Mesothelial cell of epicardium (in vitro differentiated cells): Measurements from ENCODE around the gene ADGRG3. TPM values are rescaled to one million over a fixed set of nuclear protein-coding genes. Genes with fewer than 3 reads are reported as not detected.

Experiments used
- DNase-seq, 2 experiments: peaks; one replicate each; pipeline ENCODE4 v3.0.0; 2021; ENCODE audit warnings: low spot score in 2 of 2; ENCODE audit not compliant: unreplicated experiment in 2 of 2
- H3K27ac Mint-ChIP-seq: 2 replicates; pipeline ENCODE4 v1.8.0; 2021; ENCODE audit warnings: mixed read lengths
- H3K27me3 Mint-ChIP-seq: 2 replicates; pipeline ENCODE4 v1.8.0; 2021; ENCODE audit warnings: low read depth, mixed read lengths
- H3K36me3 Mint-ChIP-seq: 2 replicates; pipeline ENCODE4 v1.8.0; 2021; ENCODE audit warnings: mixed read lengths
- H3K4me1 Mint-ChIP-seq: 2 replicates; pipeline ENCODE4 v1.8.0; 2021; ENCODE audit warnings: mixed read lengths
- H3K4me3 Mint-ChIP-seq: 2 replicates; pipeline ENCODE4 v1.8.0; 2021; ENCODE audit warnings: mild to moderate bottlenecking, moderate library complexity, mixed read lengths
- H3K9me3 Mint-ChIP-seq: 2 replicates; pipeline ENCODE4 v1.8.0; 2021; ENCODE audit warnings: mixed read lengths
- CTCF ChIP-seq: fragments of 200-600 bp; sonication (generic); IDR thresholded peaks from one replicate; pipeline ENCODE4 v1.5.0; 2021; ENCODE audit warnings: antibody characterized with exemption; ENCODE audit not compliant: unreplicated experiment
- total RNA-seq: library from RNA; stranded (reverse); gene quantifications from 3 replicates; pipeline ENCODE4 v1.2.1, GENCODE V29; 2021

The ADGRG3 gene
- total RNA-seq, 1 donor from 2014 or later: not detected

- H3K9me3 Mint-ChIP-seq: no peaks in the 10 kb centered on the region
- no peak for DNase-seq
- no peak overlapping the region for H3K4me3 Mint-ChIP-seq
- no peak overlapping the region for H3K27ac Mint-ChIP-seq
- H3K27me3 Mint-ChIP-seq: no peaks in the 10 kb centered on the region
- TF ChIP-seq CTCF: no peak
- no peaks in the 10 kb centered on the region for H3K4me1 Mint-ChIP-seq
- peaks cover 19% of the 10 kb centered on the region for H3K36me3 Mint-ChIP-seq
Measured at GRCh38 chr16:57661936-57662906, 5.9 kb upstream of the ADGRG3 start.

DNA sequence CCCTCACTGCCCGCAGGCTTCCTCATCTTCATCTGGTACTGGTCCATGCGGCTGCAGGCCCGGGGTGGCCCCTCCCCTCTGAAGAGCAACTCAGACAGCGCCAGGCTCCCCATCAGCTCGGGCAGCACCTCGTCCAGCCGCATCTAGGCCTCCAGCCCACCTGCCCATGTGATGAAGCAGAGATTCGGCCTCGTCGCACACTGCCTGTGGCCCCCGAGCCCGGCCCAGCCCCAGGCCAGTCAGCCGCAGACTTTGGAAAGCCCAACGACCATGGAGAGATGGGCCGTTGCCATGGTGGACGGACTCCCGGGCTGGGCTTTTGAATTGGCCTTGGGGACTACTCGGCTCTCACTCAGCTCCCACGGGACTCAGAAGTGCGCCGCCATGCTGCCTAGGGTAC, 4.7 kb upstream of the ADGRG3 start:
- Mint-ChIP-seq H3K27me3 (no peaks in the 10 kb centered on the region), H3K9me3 (no peaks in the 10 kb centered on the region), H3K36me3 (peaks cover 12% of the 10 kb centered on the region), H3K4me1 (no peaks in the 10 kb centered on the region), H3K4me3 (no peak overlapping the region), H3K27ac (no peak overlapping the region)
- DNase-seq: no peak
- no peak for TF ChIP-seq CTCF

- Mint-ChIP-seq H3K4me3 (no peak overlapping the region), H3K9me3 (no peaks in the 10 kb centered on the region), H3K27me3 (no peaks in the 10 kb centered on the region), H3K27ac (no peak overlapping the region), H3K4me1 (no peaks in the 10 kb centered on the region), H3K36me3 (peaks cover 12% of the 10 kb centered on the region)
- TF ChIP-seq CTCF: no peak
- no peak for DNase-seq
Measured at GRCh38 chr16:57663917-57664661, 4.0 kb upstream of the ADGRG3 start.

GRCh38 chr16:57664662-57665025, 3.5 kb upstream of the ADGRG3 start:
- no peaks in the 10 kb centered on the region for H3K27me3 Mint-ChIP-seq
- H3K4me1 Mint-ChIP-seq: no peaks in the 10 kb centered on the region
- no peak overlapping the region for H3K4me3 Mint-ChIP-seq
- no peak for DNase-seq
- peaks cover 12% of the 10 kb centered on the region for H3K36me3 Mint-ChIP-seq
- H3K9me3 Mint-ChIP-seq: no peaks in the 10 kb centered on the region
- no peak for TF ChIP-seq CTCF
- no peak overlapping the region for H3K27ac Mint-ChIP-seq

DNA sequence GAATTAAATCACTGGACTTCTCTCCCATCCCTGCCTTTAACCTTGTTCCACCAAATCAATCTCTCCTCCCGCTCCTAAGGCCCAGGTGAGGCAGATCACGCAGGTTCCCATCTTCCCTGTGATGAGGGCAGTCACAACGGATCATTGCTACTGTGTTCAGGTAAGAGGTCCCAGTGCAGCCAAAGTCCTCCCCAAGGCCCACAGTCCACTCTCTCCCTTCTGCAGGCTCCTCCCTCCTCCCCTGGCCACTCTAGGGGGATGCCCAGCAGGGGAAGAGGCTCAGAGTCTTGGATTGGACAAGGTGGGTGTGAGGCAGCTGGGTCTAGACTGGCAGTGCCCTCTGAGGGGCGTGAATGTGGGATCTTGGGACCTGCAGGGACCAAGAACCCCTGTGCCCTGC, 2.6 kb upstream of the ADGRG3 start:
- Mint-ChIP-seq H3K4me1 (peaks cover 4% of the 10 kb centered on the region), H3K4me3 (no peak overlapping the region), H3K36me3 (peaks cover 12% of the 10 kb centered on the region), H3K27ac (no peak overlapping the region), H3K27me3 (no peaks in the 10 kb centered on the region), H3K9me3 (no peaks in the 10 kb centered on the region)
- no peak for DNase-seq
- TF ChIP-seq CTCF: no peak
